ENCODE results near the gene PPP2R5C.

DNA sequence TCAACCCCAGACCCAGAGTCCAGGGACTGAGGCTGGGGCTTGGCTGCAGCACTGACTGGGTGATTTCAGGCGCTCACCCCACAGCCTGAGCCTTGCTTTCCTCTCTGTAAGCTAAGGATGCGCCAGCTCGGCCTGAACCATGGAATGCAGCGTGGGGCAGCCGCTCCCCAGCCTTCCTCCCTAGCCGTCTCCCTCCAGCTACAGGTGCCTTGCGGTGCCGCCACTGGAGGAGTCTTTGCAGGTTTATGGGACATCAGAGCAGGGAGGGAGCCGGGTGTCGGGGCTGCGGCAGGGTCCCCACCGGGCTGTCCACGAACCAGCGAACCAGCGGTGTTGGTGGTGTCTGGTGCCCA lies 19.4 kb downstream of the PPP2R5C start:
- TF ChIP-seq, protein P1, sequence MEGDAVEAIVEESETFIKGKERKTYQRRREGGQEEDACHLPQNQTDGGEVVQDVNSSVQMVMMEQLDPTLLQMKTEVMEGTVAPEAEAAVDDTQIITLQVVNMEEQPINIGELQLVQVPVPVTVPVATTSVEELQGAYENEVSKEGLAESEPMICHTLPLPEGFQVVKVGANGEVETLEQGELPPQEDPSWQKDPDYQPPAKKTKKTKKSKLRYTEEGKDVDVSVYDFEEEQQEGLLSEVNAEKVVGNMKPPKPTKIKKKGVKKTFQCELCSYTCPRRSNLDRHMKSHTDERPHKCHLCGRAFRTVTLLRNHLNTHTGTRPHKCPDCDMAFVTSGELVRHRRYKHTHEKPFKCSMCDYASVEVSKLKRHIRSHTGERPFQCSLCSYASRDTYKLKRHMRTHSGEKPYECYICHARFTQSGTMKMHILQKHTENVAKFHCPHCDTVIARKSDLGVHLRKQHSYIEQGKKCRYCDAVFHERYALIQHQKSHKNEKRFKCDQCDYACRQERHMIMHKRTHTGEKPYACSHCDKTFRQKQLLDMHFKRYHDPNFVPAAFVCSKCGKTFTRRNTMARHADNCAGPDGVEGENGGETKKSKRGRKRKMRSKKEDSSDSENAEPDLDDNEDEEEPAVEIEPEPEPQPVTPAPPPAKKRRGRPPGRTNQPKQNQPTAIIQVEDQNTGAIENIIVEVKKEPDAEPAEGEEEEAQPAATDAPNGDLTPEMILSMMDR (IDR thresholded peaks at IDR 0.05): no peak
- no peak for TF ChIP-seq POLR2A (IDR thresholded peaks at IDR 0.05)
